HG03060 (cell line): ENCODE data around the gene ATOX1.
"Not testable (repeated sequence)": the region's sequence is repeated elsewhere in the genome, so short reads cannot be mapped to it uniquely, and the experiment has no call there.

Experiments
- ATAC-seq: cut with Tn5 transposase; IDR thresholded peaks from one replicate; pipeline ENCODE4 v1.9.1; 2021; ENCODE audit warnings: low read depth, moderate number of reproducible peaks; ENCODE audit not compliant: unreplicated experiment

ATOX1 gene

GRCh38 chr5:151699071-151699901 is 59.1 kb downstream of the ATOX1 start:
- ATAC-seq = no peak

GRCh38 chr5:151698081-151698480 is 60.4 kb downstream of the ATOX1 start:
- not testable (repeated sequence) for ATAC-seq

GRCh38 chr5:151697452-151697851 is 61.0 kb downstream of the ATOX1 start:
- no peak for ATAC-seq

- ATAC-seq = no peak
Measured at GRCh38 chr5:151696470-151697061, 61.9 kb downstream of the ATOX1 start.

- ATAC-seq = no peak
Measured at GRCh38 chr5:151695464-151695863, 63.0 kb downstream of the ATOX1 start.

GRCh38 chr5:151694035-151694485 is 64.4 kb downstream of the ATOX1 start:
- ATAC-seq = no peak
